Measurements from ENCODE around the gene CDH5. TPM values are rescaled to one million over a fixed set of nuclear protein-coding genes. Genes with fewer than 3 reads are reported as not detected.

CDH5 gene
- total RNA-seq, 4 donors from 2014 or later: 31.8 to 237 (median 95.8) TPM

- no peak for TF ChIP-seq CTCF (IDR thresholded peaks at IDR 0.05)
- no peak for ATAC-seq (ENCODE audit: low FRiP score)
- no peak for DNase-seq (ENCODE audit: low spot score)
Observed at GRCh38 chr16:66360624-66361324, 5.7 kb upstream of the CDH5 start.

- no peak for TF ChIP-seq CTCF (IDR thresholded peaks at IDR 0.05)
- DNase-seq (ENCODE audit: low spot score) (no peak), ATAC-seq (ENCODE audit: low FRiP score) (no peak)
Observed at GRCh38 chr16:66361604-66362135, 4.8 kb upstream of the CDH5 start.

- no peak for TF ChIP-seq CTCF (IDR thresholded peaks at IDR 0.05)
- ATAC-seq (ENCODE audit: low FRiP score): no peak
- DNase-seq (ENCODE audit: low spot score): no peak
Observed at GRCh38 chr16:66363211-66363777, 3.2 kb upstream of the CDH5 start.

- peak; percentile 21 for ATAC-seq (ENCODE audit: low FRiP score)
- no peak for TF ChIP-seq CTCF (IDR thresholded peaks at IDR 0.05)
- no peak for DNase-seq (ENCODE audit: low spot score)
Observed at GRCh38 chr16:66364117-66364958, 2.2 kb upstream of the CDH5 start.

- no peak for TF ChIP-seq CTCF (IDR thresholded peaks at IDR 0.05)
- ATAC-seq (ENCODE audit: low FRiP score) (no peak), DNase-seq (ENCODE audit: low spot score) (no peak)
Observed at GRCh38 chr16:66364959-66365306, 1.6 kb upstream of the CDH5 start.

- no peak for TF ChIP-seq CTCF (IDR thresholded peaks at IDR 0.05)
- DNase-seq (ENCODE audit: low spot score) (no peak), ATAC-seq (ENCODE audit: low FRiP score) (no peak)
Observed at GRCh38 chr16:66365651-66366050, 840 bp upstream of the CDH5 start.

All from omental fat pad (tissue), 4 donors.